HuH-7.5 (cell line): Measurements from ENCODE around the gene ACOT6.
"Not testable (repeated sequence)": the region's sequence is repeated elsewhere in the genome, so short reads cannot be mapped to it uniquely, and the experiment has no call there.

Experiments used
- DNase-seq: peaks from one replicate; pipeline ENCODE4 v3.0.0; 2011; ENCODE audit warnings: low spot score

ACOT6 gene

GRCh38 chr14:73612339-73613045 is at the start of gene ACOT6:
ACOT6 (plus strand) TSS chr14:73612517; CDS start chr14:73612572, 55 bp downstream.
- DNase-seq: peak; percentile 75

- DNase-seq: not testable (repeated sequence)
Measured at GRCh38 chr14:73562696-73563095, 49.6 kb upstream of the ACOT6 start.

GRCh38 chr14:73566431-73566830 is 45.9 kb upstream of the ACOT6 start:
- DNase-seq: not testable (repeated sequence)

GRCh38 chr14:73566935-73567334 is 45.4 kb upstream of the ACOT6 start:
- not testable (repeated sequence) for DNase-seq

- no peak for DNase-seq
Measured at GRCh38 chr14:73567358-73567757, 45.0 kb upstream of the ACOT6 start.

- peak; percentile 35 for DNase-seq
Measured at GRCh38 chr14:73567951-73568885, 44.1 kb upstream of the ACOT6 start.

- peak; percentile 20 for DNase-seq
Measured at GRCh38 chr14:73568886-73569184, 43.5 kb upstream of the ACOT6 start.

- DNase-seq: peak; percentile 85
Measured at GRCh38 chr14:73569185-73569958, 42.9 kb upstream of the ACOT6 start, which contains the start of gene ACOT2. ACOT2 (plus strand) TSS chr14:73569213; CDS start chr14:73569241, 28 bp downstream.

- peak; percentile 16 for DNase-seq
Measured at GRCh38 chr14:73570913-73571312, 41.4 kb upstream of the ACOT6 start.

GRCh38 chr14:73573034-73573433 is 39.3 kb upstream of the ACOT6 start:
- DNase-seq: not testable (repeated sequence)

GRCh38 chr14:73573740-73574139 is 38.6 kb upstream of the ACOT6 start:
- DNase-seq: not testable (repeated sequence)

GRCh38 chr14:73574251-73574650 is 38.1 kb upstream of the ACOT6 start:
- DNase-seq: not testable (repeated sequence)

GRCh38 chr14:73576391-73576790 is 35.9 kb upstream of the ACOT6 start:
- no peak for DNase-seq

GRCh38 chr14:73577214-73577613 is 35.1 kb upstream of the ACOT6 start:
- not testable (repeated sequence) for DNase-seq

- not testable (repeated sequence) for DNase-seq
Measured at GRCh38 chr14:73582102-73582979, 30.0 kb upstream of the ACOT6 start.

- DNase-seq: no peak
Measured at GRCh38 chr14:73588695-73589094, 23.6 kb upstream of the ACOT6 start.

- no peak for DNase-seq
Measured at GRCh38 chr14:73589116-73589515, 23.2 kb upstream of the ACOT6 start.

- DNase-seq: not testable (repeated sequence)
Measured at GRCh38 chr14:73590673-73591004, 21.7 kb upstream of the ACOT6 start.

- peak; percentile 62 for DNase-seq
Measured at GRCh38 chr14:73591690-73592449, 20.4 kb upstream of the ACOT6 start, which contains the start of gene ACOT4. ACOT4 (plus strand) TSS chr14:73591873; CDS start chr14:73591960, 87 bp downstream.

GRCh38 chr14:73594491-73594890 is 17.8 kb upstream of the ACOT6 start:
- DNase-seq: no peak
